NCI-H226 (cell line): ENCODE results near the gene PARL.
"Not testable (repeated sequence)": the region's sequence is repeated elsewhere in the genome, so short reads cannot be mapped to it uniquely, and the experiment has no call there.

Experiments
- DNase-seq: peaks from one replicate; pipeline ENCODE4 v3.0.0-alpha.2; 2015

Gene PARL

DNA sequence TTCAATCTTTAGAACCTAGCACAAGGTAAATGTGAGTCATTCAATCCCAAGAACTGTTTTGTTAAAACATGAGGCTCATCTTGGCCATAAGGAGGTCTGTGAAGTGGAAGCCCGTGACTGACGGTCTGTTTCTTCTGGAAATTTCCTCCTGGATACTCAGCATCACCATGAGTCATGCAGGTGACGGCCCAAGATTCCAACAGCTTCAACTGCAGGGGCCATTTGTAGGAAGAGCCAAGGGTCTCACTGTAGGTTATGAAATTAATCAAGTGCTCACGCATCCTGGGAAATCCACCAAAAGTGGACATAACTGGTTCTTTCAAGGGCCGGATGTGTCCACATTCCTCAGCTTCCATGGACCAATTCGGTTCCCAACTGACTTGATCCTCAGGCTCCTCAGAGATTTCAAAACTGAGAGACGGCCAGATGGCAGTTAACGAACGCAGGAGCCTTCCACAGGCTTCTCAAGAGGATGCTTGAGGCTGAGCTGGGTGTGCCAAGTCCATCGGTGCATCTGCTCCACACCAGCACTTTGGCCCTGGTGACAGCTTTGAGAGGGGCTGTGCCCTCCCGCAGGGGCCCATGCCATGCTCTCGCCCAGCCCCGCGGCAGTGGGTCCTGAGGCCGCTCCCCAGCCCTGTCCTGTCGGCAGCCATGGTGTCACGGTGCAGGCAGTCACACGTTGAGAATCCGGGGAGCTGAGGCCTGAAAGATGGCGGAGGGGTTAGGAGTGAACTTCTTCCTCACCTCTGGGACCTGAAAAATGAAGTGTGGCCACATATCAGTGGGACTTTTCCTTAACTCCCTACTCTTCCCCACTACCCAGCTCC, 67.8 kb downstream of the PARL start:
- DNase-seq: no peak

DNA sequence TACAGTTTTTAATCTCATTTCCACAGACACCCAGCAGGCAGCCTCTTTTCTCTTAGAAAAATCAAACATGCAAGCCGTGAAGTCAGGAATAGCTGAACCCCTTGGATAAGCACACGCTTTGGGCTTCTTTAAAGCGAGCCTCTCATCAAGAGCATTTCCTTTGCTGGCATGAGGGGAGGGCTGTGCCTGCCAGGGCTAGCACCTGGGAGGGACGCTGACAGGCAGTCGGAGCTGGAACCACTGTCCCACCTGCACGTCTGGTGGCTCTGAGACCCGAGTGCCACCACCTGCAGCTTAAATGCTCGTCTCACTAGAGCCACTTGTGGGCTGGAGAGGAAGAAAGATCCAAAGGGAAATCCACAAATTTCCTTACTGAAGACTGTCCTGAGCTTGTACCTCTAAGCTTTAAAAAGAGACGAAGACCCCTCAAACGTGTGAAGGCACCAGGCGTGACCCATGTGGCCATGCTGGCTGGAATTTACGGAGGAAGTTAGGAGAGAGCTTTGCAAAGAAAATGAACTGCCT, 68.7 kb downstream of the PARL start:
- no peak for DNase-seq

DNA sequence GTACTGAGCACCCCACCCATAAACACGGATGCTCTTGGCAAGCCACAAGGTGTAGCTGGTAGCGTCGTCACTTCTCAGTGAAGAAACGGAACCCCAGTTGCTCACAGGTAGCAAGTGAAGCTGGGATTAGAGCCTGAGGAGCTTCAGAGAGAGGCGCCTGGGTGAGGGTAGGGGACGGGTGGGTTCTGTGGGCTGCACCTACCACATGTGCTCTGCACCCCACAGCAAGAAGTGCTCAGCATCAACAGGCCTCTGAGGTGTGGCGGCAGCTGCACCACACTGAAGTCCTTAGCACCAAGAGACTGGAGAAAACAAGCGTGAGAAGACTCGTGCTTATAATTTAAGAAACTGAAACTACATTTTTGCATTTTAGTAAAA, 69.1 kb downstream of the PARL start:
- DNase-seq: no peak

DNA sequence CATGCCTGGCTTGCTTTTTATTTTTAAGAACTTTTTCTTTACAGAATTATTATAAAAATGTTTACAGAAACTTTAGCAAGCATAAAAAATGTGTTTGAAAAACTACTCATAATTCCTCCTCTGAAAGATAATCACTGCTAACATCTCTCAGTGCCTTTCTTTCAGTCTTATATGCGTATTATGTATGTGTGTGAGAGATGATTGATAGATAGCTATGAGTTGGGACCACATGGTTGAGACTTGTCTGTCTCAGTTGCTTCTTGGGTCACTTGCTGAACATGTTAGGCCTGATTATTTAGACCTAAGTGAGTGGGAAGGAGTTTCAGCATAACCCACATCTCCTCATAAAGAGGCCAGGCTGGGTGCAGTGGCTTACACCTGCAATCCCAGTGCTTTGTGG, 70.4 kb downstream of the PARL start:
- no peak for DNase-seq

DNA sequence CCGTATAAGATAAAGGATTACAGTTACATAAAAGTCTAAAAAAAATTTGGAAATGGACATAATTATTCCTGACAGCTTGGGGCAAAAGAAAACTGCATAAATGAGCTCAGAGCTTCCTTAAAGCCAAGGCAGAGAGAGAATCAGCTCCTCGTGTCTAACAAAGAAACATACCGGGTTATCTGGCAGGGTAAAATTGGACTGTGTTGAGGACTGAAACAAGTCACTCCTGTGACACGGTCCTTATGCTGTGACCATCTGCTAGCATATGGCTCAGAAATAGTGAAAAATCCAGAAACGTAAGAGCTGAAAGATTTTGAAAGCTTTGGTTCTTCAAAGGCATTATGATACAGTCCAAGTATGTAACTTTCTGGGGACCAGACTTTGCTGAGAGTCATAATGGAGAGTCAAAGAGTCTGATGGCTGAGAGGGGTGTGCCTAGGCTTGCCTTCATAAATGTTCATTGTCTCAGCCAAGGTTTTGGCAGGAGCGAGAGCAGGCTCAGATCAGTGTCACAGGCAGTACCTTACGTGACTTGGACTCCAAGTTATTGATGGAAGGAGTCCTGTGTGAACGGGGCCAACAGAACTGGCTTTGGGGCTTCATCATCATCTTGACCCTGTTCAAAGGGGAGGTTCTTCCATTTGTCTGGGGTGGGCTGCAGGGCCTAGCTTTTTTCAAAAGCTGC, 71.8 kb downstream of the PARL start:
- no peak for DNase-seq

DNA sequence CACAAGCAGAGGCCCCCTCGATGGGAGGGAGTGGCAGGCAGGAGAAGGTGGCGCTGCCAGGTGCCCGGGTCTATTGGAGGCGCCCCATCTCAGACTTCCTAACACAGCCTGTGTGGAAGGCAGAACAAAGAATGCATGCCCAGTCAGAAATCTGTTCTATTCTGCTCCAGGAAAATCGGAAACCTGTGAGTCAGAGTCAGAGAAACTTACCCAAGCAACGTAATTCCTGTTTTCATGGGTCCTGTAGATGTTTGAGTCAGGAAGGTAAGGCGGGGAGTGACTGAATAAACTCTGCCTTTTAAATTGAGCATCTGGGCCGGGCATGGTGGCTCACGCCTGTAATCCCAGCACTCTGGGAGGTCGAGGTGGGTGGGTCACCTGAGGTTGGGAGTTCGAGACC, 73.0 kb downstream of the PARL start:
- DNase-seq: no peak

DNA sequence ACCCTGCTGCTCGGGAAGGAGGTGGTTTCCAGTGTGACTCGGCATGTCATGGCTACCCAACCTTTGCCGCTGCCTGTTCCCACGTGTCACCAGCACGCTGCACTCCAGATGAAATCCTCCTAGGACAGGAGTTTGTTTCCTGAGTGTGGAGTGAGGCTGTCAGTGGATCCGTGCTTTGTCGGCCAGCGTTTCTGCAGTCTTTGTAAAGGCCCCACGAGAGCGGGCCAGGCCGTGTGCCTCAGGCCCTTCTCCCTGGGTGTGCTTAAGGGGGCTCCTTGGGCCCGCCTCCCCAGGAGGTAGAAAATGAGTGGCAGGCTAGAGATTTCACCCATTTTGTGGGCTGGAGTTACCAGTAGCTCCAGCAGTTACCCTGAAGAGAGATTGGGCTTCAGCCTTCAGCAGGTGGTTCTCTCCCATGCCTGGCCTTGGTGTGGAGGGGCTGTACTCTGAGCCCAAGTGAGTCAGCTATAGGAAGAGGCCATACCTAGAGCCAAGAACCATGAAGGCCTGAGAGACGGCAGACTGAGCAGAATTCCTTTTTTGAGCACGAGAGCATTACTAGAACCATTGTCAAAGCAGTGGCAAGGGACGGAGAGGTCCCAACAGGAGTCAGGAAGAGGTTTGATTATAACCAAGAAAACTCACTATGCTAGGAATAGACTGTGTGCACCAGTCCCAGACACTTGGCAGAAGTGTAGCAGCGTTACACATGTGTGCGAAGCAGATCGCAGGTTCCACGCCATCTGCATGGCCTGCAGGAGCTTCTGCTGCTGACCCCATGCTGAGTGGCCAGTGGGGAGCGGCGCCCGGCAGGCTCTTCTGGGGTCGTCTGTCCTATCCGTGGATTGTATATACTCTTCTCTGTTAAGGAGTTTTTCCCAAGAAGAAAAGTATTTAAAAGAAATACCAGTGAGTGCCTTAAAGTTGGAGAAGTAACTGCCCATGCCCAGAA, 73.8 kb downstream of the PARL start:
- DNase-seq: no peak

DNA sequence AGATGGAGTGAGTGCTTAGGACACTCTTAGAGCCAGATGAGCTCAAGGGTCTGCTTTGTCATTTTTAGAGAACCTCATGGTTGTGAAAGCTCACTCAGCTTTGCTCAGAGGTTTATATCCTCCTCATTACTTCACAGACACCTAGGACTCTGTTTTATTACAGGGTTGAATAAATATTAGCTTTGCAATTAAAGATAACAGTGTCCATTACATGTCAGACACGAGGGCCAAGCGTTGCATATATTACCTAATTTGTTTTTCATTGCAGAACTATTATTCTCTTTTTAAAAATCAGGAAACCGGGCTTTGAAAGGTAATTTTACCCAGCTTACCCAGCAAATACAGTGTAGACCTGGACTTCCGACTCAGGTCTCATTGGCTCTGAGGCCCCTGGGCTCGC, 75.4 kb downstream of the PARL start:
- no peak for DNase-seq

DNA sequence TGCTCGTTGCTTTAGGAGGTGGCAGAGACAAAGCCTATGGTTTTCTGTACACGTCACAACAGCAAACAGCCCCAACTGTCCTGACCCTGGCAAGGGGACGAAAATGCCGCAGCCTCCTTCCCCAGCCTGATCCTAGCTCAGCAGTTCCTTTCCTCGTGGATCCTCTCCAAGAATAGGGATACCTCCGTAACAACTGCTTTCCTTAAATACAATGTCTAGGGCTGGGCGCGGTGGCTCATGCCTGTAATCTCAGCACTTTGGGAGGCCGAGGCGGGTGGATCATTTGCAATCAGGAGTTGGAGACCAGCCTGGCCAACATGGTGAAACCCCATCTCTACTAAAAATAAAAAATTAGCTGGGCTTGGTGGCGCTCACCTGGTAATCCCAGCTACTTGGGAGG, 76.3 kb downstream of the PARL start:
- no peak for DNase-seq

DNA sequence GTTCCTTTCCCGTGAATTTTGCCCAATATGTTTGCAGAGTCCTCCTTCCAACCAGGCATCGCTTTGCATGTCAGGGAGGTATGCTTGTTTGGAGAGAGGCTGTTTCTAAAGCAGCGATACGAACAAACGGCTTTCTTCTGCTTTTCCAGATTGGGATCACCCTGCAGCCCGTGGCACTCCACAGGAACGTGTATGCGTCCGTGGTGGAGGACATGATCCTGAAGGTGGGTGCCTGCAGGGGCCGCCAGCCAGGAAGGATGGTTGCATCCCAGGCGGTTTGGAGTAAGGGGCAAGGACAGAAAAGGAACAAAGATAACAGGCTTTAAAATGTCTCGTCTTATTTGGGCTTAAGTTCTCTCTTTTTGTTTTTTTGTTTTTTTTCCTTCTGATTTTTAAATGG, 76.8 kb downstream of the PARL start:
- DNase-seq: no peak

DNA sequence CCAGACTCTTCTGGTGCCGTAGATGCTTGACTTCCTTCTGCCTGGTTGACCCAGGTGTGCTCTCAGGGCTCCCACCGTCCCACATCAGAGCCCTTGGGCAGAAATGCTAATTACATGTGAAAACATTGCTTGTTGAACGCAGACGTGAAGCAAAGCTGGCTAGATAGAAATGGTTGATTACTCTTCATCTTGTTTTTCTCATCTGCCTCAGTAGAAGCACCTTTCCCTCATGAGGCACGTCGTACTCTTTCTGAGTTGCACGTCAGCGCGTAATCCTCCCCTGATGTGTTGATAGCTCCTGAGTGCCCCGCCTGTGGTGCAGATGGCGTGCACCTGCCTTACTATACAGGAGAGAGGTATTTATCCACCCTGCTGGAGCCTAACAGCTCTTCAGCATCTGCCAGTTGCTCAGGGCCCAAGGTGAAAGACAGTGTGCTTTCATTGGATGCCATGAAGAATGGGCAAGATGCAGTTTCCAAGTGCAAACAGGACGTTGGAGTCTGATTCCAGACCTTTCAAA, 77.4 kb downstream of the PARL start:
- no peak for DNase-seq

DNA sequence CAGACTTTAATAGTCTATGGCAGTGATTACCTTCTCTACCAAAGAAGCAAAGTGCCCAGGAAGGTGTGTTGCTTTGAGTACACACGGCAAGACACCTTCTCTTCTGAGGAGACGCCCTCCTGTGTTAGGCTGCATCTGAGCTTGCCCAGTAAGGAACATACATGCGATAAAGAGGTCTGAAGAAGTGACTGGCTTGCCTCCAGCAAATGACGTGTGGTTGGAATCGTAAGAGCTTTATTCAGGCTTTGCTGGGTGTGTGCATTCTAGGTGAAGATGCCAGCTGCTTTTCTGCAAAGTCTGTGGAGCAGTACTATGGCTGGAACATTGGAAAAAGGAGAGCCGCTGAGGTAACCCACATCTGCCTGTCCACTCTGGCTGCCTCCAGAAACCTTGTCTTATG, 81.7 kb downstream of the PARL start:
- no peak for DNase-seq

DNA sequence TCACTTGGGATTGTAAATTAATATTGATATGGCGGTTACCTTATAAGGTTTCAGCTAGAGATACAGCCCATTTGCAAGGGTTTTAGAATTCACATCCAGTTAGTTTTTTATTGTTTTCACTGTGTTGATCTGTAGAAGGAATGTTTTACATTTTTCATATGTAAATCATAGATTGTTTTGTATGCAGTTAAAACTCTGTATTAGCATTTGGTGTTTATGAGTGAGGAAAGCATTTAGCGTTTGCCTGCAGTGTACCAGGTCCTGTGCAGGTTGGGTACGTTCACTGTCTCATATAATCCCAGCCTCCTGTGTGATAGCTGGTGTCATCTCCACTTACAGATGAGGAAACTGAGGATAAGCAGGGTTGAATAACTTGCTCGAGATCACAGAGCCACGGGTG, 83.1 kb downstream of the PARL start:
- no peak for DNase-seq

DNA sequence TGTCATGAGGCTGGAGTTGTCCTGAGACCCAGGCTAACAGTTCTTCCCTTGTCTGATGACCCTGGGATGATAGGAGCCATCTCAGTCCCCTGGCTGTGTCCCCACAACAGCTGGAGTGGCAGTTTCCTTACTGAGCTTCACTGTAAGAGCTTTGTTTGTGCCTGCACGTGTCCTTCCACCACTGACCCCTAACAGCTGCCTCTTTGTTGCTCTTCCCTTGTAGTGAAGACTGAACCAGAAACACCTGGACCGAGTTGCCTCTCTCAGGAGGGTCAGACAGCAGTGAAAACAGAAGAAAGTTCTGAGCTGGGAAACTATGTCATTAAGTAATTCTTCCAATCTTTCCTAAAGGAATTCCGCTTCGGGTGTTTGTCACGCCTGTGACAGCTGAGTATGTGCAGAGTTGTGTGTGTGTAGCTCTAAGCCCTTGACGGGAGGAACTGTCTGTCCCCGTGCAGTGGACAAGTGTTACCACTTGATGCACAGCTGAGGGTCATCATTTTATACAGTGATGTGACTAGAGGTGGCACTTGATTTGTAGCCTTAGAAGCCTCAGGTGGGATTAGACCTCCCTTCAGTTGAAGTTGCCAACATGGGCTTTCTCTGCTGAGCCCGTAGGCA, 84.3 kb downstream of the PARL start:
- DNase-seq: no peak

DNA sequence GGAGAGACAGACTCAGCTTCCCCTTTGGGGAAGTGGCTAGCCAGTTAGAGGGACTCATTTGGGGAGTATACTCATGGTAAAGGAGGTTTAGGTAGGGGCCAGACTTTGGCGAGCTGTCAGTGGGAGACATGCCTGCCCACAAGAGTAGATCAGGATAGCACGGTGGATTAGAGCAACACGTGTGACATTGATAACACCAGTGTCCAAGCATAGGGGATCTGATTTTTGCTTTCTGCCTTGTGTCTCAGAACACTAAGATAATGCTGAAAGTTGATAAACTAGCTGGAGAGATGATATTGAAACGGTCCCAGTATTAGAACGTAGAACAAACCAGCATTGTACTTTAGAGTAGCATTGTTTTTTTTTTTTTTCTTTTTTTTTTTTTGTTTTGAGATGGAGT, 85.2 kb downstream of the PARL start:
- DNase-seq: no peak

DNA sequence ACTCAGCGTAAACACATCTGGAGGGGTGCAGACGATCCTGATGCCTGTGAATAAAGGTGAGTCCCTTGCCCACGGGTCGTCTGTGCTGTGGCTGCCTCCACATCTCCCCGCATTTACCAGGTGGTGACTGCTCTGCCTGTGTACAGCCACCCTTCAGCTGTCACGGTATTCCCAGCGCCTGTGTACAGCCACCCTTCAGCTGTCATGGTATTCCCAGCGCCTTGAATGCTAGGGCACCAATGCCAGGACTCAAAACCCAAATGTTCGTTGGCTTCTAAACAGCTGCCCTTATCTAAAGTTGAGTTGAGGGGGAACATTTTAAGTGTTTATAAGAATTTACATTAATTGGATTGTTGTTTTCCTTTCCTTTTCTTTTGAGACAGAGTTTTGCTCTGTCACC, 86.7 kb downstream of the PARL start:
- DNase-seq: no peak

DNA sequence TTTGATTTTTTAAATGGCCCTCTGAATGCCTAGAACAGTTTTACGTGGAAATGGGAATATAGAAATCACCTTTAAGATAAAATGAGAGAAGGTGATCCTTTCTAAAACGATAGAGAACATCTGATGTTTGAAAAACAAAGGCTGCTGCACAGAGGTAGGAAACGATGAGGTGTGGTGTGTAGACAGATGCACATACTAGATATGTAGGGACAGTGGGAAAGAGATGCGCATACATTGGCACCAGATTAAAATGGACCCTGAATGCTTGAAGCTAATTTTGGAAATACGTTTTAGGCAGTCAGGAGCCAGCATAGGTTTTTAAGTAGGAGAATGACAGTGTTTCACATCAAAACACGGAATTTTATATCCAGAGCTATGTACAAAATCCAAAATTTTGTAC, 88.3 kb downstream of the PARL start:
- DNase-seq: no peak

DNA sequence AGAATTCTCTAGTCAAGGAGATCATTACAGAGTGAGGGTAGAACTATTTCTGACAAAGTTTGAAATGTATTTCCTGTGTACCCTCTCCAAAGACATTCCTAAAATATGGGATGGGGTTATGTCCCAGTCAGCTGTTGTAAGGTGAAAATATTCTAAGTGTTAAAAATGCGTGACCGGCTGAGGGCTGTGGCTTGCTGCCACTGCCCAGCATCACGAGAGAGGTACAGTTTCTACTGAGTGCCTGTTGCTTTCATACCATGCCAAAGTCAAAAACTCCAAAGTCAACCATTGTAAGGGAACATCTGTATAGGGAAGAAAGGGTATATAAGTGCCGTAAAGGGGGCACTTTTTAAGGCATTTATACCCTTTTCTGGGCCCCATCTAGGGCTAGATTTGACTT, 90.2 kb downstream of the PARL start:
- no peak for DNase-seq

DNA sequence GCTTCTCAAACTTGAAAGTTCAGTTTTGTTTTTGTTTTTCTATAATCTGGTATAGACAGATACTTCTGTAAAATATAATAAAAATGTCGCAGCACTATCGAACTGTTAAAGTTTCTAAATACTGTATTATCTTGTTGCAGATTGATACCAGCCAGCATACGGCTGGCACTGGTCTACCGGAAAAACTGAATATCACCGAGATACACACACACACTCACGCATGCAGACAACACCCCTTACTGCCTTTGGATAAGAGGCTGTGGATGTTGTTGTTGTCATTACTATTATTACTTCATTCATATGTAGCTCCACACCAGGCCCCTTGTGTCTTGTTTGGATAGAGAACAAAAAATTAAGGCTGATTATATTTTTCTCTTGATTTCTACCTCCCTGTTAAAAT, 91.7 kb downstream of the PARL start:
- no peak for DNase-seq

DNA sequence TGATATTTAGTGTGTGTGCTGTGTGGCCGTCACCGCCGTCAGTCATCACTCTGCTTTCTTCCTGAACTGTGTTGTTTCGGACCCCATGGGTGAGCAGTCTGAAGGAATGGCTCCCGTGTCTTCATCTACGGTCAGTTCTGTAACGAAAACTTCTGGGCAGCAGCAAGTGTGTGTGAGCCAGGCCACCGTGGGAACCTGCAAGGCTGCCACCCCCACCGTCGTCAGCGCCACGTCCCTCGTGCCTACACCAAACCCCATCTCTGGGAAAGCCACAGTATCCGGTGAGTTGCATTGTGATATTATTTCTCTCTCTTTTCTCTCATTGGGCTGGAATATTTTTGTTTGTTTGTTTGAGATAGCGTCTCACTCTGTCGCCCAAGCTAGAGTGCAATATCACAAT, 94.0 kb downstream of the PARL start:
- no peak for DNase-seq

DNA sequence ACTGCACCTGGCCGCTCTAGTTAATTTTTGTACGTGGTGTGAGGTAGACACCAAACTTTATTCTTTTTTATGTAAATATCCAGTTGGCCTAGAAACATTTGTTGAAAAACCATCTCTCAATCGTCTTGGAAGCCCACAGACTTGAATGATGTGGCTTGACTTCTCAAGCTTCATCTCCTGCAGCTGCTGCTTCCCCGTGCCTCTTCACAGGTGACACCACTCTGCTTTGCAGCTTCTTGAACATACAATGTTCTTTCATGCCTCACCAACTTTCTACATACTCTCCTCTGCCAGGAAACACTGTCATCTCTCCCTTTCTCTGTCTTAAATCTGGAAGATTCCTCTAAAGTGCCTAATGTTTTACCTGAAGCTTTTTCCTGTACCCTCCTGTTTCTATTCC, 94.9 kb downstream of the PARL start:
- no peak for DNase-seq

DNA sequence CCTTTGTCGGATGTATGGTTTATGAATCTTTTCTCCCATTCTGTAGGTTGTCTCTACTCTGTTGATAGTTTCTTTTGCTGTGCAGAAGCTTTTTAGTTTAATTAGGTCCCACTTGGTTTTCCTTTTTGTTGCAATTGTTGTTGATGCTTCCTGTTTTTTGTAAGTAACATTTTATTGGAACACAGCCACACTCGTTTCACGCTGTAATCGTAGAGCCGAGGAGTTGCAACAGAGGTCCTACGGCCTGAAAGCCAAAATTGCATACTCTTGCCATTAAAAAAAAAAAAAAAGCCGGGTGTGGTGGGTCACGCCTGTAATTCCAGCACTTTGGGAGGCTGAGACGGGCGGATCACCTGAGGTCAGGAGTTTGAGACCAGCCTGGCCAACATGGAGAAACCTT, 100.2 kb downstream of the PARL start:
- DNase-seq: not testable (repeated sequence)
